GM21825 (cell line): ENCODE data around the gene FAM76A.
"Not testable (repeated sequence)": the region's sequence is repeated elsewhere in the genome, so short reads cannot be mapped to it uniquely, and the experiment has no call there.

Experiments used
- ATAC-seq: cut with Tn5 transposase; IDR thresholded peaks from one replicate; pipeline ENCODE4 v1.9.1; 2021; ENCODE audit warnings: mild to moderate bottlenecking, moderate library complexity; ENCODE audit not compliant: unreplicated experiment

The FAM76A gene

GRCh38 chr1:27774654-27775053 lies 48.9 kb downstream of the FAM76A start:
- no peak for ATAC-seq

- ATAC-seq: not testable (repeated sequence)
Measured at GRCh38 chr1:27775336-27775735, 49.6 kb downstream of the FAM76A start.

GRCh38 chr1:27776276-27776675 lies 50.5 kb downstream of the FAM76A start:
- not testable (repeated sequence) for ATAC-seq

- no peak for ATAC-seq
Measured at GRCh38 chr1:27778056-27778455, 52.3 kb downstream of the FAM76A start.

GRCh38 chr1:27779122-27779521 lies 53.4 kb downstream of the FAM76A start:
- no peak for ATAC-seq

- ATAC-seq: no peak
Measured at GRCh38 chr1:27782950-27783349, 57.2 kb downstream of the FAM76A start.

GRCh38 chr1:27784700-27785099 lies 58.9 kb downstream of the FAM76A start:
- no peak for ATAC-seq

- ATAC-seq: no peak
Measured at GRCh38 chr1:27785781-27786455, 60.2 kb downstream of the FAM76A start.

GRCh38 chr1:27787895-27788294 lies 62.1 kb downstream of the FAM76A start:
- no peak for ATAC-seq

GRCh38 chr1:27789540-27790041 lies 63.8 kb downstream of the FAM76A start:
- ATAC-seq: no peak

GRCh38 chr1:27790270-27790669 lies 64.5 kb downstream of the FAM76A start:
- not testable (repeated sequence) for ATAC-seq

- no peak for ATAC-seq
Measured at GRCh38 chr1:27795601-27796000, 69.8 kb downstream of the FAM76A start.

- ATAC-seq: no peak
Measured at GRCh38 chr1:27804791-27805190, 79.0 kb downstream of the FAM76A start.

- no peak for ATAC-seq
Measured at GRCh38 chr1:27806758-27807157, 81.0 kb downstream of the FAM76A start.

GRCh38 chr1:27807385-27807784 lies 81.6 kb downstream of the FAM76A start:
- no peak for ATAC-seq

- ATAC-seq: not testable (repeated sequence)
Measured at GRCh38 chr1:27808131-27808530, 82.4 kb downstream of the FAM76A start.

- ATAC-seq: no peak
Measured at GRCh38 chr1:27809883-27810282, 84.1 kb downstream of the FAM76A start.

GRCh38 chr1:27811741-27812500 lies 86.2 kb downstream of the FAM76A start:
- no peak for ATAC-seq
